LNCaP clone FGC (cell line): ENCODE data around the gene OR2AE1.

ENCODE experiments used
- DNase-seq: peaks from one replicate; pipeline ENCODE4 v3.0.0-alpha.2; 2011; ENCODE audit warnings: low read depth
- H3K4me3 ChIP-seq: 2 replicates; pipeline ENCODE4 v1.5.1; 2011; ENCODE audit warnings: mild to moderate bottlenecking, low read depth, low read length, control low read depth
- CTCF ChIP-seq: IDR thresholded peaks from 2 replicates; pipeline ENCODE4 v1.5.1; 2012; ENCODE audit warnings: mild to moderate bottlenecking; ENCODE audit not compliant: control insufficient read depth, insufficient read depth; ENCODE audit errors: extremely low read depth

OR2AE1 gene

GRCh38 chr7:99831595-99831994 is 45.2 kb downstream of the OR2AE1 start:
- no peak overlapping the region for H3K4me3 ChIP-seq
- no peak for DNase-seq
- no peak for TF ChIP-seq CTCF

GRCh38 chr7:99829524-99830160 is 47.2 kb downstream of the OR2AE1 start:
- TF ChIP-seq CTCF = no peak
- no peak overlapping the region for H3K4me3 ChIP-seq
- DNase-seq = no peak

GRCh38 chr7:99828811-99829210 is 48.0 kb downstream of the OR2AE1 start:
- no peak for DNase-seq
- no peak for TF ChIP-seq CTCF
- H3K4me3 ChIP-seq = no peak overlapping the region

GRCh38 chr7:99827040-99827778 is 49.6 kb downstream of the OR2AE1 start:
- no peak for TF ChIP-seq CTCF
- H3K4me3 ChIP-seq = no peak overlapping the region
- peak; percentile 100 for DNase-seq
